ENCODE measurements around the gene SMYD3.

GRCh38 chr1:246041360-246041759 is 465.7 kb downstream of the SMYD3 start:
- TF ChIP-seq EZH2 (IDR thresholded peaks at IDR 0.05; ENCODE audit: borderline replicate concordance, insufficient read depth, low read depth, low read length, poor library complexity, severe bottlenecking) (no peak), CTCF (IDR thresholded peaks at IDR 0.05) (no peak)
